K562 (cell line): ENCODE measurements around the gene TP73. TPM values are rescaled to one million over a fixed set of nuclear protein-coding genes. Genes with fewer than 3 reads are reported as not detected.

ENCODE experiments used
- BRD4 ChIP-seq: fragments of 200-600 bp; sonication (generic); IDR thresholded peaks from 2 replicates; pipeline ENCODE4 v1.6.1; 2017; ENCODE audit warnings: inconsistent platforms
- CREBBP ChIP-seq: IDR thresholded peaks from one replicate; pipeline ENCODE4 v1.6.1; 2012; ENCODE audit warnings: low read depth, mild to moderate bottlenecking, control low read depth, inconsistent platforms, low read length
- DMBX1 ChIP-seq: fragments of 250-450 bp; sonication (Bioruptor Pico); IDR thresholded peaks from 2 replicates; pipeline ENCODE4 v1.8.0; 2022; ENCODE audit warnings: inconsistent platforms, mild to moderate bottlenecking, moderate library complexity, borderline replicate concordance
- EHMT2 ChIP-seq: fragments of 450-650 bp; IDR thresholded peaks from 2 replicates; pipeline ENCODE4 v1.6.1; 2018; ENCODE audit warnings: antibody characterized with exemption
- HMG20A ChIP-seq: fragments of 450-650 bp; formaldehyde crosslinking; conservative IDR thresholded peaks from 2 replicates; pipeline ENCODE4 v1.4.0; 2020; ENCODE audit warnings: mild to moderate bottlenecking, mixed read lengths
- ILK ChIP-seq: fragments of 450-650 bp; IDR thresholded peaks from 2 replicates; pipeline ENCODE4 v1.6.1; 2016; ENCODE audit warnings: missing genetic modification characterization, low read depth, mild to moderate bottlenecking, missing compliant biosample characterization, moderate library complexity, borderline replicate concordance
- NFYB ChIP-seq: IDR thresholded peaks from 2 replicates; pipeline ENCODE4 v1.6.1; 2011; ENCODE audit warnings: mild to moderate bottlenecking, moderate library complexity; ENCODE audit not compliant: insufficient read length; ENCODE audit errors: extremely low read depth
- PML ChIP-seq: IDR thresholded peaks from 2 replicates; pipeline ENCODE4 v1.6.1; 2012; ENCODE audit warnings: low read length, inconsistent platforms
- PYGO2 ChIP-seq: fragments of 450-650 bp; IDR thresholded peaks from 2 replicates; pipeline ENCODE4 v1.6.1; 2016; ENCODE audit warnings: mild to moderate bottlenecking, missing genetic modification characterization, moderate library complexity, missing compliant biosample characterization
- RAD21 ChIP-seq, 2 experiments: fragments of 250-450 bp in 1 of 2; fragments of 450-650 bp in 1 of 2; sonication (Bioruptor Pico) in 1 of 2; formaldehyde crosslinking in 1 of 2; IDR thresholded peaks in 1 of 2; conservative IDR thresholded peaks in 1 of 2; 2 replicates each; pipeline versions ENCODE4 v1.4.0 to v1.8.0; 2020 to 2022; ENCODE audit warnings: mild to moderate bottlenecking in 2 of 2, moderate library complexity in 1 of 2
- SMC3 ChIP-seq: conservative IDR thresholded peaks from 2 replicates; pipeline ENCODE4 v1.6.1; 2011; ENCODE audit warnings: low read depth, low read length, improper control_type of control experiment; ENCODE audit not compliant: insufficient read depth
- TAL1 ChIP-seq: fragments of 450-650 bp; IDR thresholded peaks from 2 replicates; pipeline ENCODE4 v1.6.1; 2016; ENCODE audit warnings: mild to moderate bottlenecking
- ZNF124 ChIP-seq: sonication (generic); formaldehyde crosslinking; IDR thresholded peaks from 2 replicates; pipeline ENCODE4 v1.8.1; 2022; ENCODE audit warnings: missing genetic modification reagents
- ZNF444 ChIP-seq: fragments of 250-450 bp; sonication (Bioruptor Pico); IDR thresholded peaks from 2 replicates; pipeline ENCODE4 v1.4.0; 2020; ENCODE audit warnings: mild to moderate bottlenecking, moderate library complexity
- polyA plus RNA-seq, 8 experiments: library from polyadenylated mRNA; depleted of rRNA in 4 of 8; stranded (reverse) in 5 of 8; unstranded in 3 of 8; fragments of >200 nt; fragmentation: Nextera tagmentation in 2 of 8; fragmentation: Illumina TruSeq in 1 of 8; extraction: Ambion mirVana in 2 of 8; extraction: Trizol in 1 of 8; gene quantifications; 2 replicates each; pipeline versions ENCODE4 v1.2.1 to v1.2.3, GENCODE V29; 2011 to 2014; ENCODE audit warnings: inconsistent platforms in 1 of 8, missing spikeins in 1 of 8
- total RNA-seq, 7 experiments: library from RNA; depleted of rRNA in 6 of 7; stranded (reverse); fragments of >200 nt in 6 of 7; fragmentation: Illumina TruSeq in 2 of 7; extraction: Trizol in 2 of 7; gene quantifications; 2 replicates each; pipeline versions ENCODE4 v1.2.1 to v1.2.3, GENCODE V29; 2011 to 2021; ENCODE audit warnings: low replicate concordance in 1 of 7
- TF ChIP-seq, protein P1 (sequence below): sonication (generic); formaldehyde crosslinking; IDR thresholded peaks from 2 replicates; pipeline ENCODE4 v1.8.0; 2022; ENCODE audit warnings: missing genetic modification reagents, mild to moderate bottlenecking, borderline replicate concordance
- TF ChIP-seq, protein P2 (sequence below): sonication (generic); formaldehyde crosslinking; IDR thresholded peaks from 2 replicates; pipeline ENCODE4 v1.8.1; 2023; ENCODE audit warnings: mild to moderate bottlenecking, missing genetic modification reagents
- TF ChIP-seq, protein P3 (sequence below): fragments of 450-650 bp; IDR thresholded peaks from 2 replicates; pipeline ENCODE4 v1.6.1; 2016; ENCODE audit warnings: borderline replicate concordance
- TF ChIP-seq, protein P4 (sequence below): fragments of 450-650 bp; IDR thresholded peaks from 2 replicates; pipeline ENCODE4 v1.6.1; 2016; ENCODE audit warnings: missing biosample characterization, missing genetic modification characterization
- TF ChIP-seq, protein P5 (sequence below): fragments of 250-450 bp; sonication (Bioruptor Pico); IDR thresholded peaks from 2 replicates; pipeline ENCODE4 v1.5.0; 2020; ENCODE audit warnings: mild to moderate bottlenecking

The TP73 gene
- total and polyA plus RNA-seq, 9 of the 15 experiments (the other 6 are each of a cell fraction or from before 2014, with no cell fraction given), result 0.07 to 1.6 (median 0.40) TPM; not detected in 2

DNA sequence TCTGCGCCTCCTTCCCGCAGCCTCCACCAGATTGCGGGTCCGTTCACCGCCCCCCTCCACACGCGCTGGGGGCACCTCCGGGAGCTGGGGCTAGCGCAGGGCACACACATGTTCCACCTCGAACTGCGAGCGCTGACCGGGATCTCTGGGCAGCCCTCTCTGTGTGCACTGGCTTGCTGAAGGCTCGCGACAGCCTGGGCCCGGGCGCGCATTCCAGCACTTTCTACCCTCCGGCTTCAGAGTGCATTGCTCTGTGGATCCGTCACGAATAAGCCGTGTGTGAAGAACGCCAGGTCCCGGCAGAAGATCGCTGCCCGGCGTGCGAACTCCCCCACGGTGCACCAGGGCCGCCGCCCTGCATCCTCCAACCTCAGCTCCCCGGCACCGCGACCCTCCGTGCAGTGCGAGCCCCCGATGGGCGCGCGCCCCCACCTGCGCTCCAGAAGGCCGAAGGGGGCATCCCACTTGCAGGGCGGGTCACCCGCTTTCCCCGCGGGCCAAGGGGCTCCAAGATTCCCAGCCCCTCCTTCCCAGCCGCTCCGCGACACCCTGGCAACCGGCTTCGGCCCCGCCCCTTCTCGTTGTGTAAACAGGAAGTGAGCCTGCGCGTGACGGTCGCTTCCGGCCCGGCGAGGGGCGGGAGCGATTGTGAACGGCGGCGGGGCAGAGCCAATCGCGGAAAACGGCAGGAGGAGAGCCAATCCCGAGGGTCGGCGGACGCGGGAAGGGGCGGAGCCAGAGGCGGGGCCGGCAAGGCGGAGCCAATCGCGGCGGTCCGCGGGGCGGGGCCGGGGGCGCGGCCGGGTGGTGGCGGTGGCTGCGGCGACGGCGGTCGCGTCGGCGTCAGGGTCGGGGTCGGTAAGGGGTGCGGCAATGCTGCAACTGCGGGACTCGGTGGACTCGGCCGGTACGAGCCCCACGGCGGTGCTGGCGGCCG lies 27.8 kb upstream of the TP73 start, which contains the start of gene TPRG1L (continued):
- TF ChIP-seq, protein P1, sequence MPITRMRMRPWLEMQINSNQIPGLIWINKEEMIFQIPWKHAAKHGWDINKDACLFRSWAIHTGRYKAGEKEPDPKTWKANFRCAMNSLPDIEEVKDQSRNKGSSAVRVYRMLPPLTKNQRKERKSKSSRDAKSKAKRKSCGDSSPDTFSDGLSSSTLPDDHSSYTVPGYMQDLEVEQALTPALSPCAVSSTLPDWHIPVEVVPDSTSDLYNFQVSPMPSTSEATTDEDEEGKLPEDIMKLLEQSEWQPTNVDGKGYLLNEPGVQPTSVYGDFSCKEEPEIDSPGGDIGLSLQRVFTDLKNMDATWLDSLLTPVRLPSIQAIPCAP (CRISPR knock-in tag), result no peak
- no peak for TF ChIP-seq ILK (tag)
- TF ChIP-seq HMG20A (CRISPR knock-in tag), result no peak
- no peak for TF ChIP-seq TAL1
- no peak for TF ChIP-seq PYGO2
- TF ChIP-seq, protein P2, sequence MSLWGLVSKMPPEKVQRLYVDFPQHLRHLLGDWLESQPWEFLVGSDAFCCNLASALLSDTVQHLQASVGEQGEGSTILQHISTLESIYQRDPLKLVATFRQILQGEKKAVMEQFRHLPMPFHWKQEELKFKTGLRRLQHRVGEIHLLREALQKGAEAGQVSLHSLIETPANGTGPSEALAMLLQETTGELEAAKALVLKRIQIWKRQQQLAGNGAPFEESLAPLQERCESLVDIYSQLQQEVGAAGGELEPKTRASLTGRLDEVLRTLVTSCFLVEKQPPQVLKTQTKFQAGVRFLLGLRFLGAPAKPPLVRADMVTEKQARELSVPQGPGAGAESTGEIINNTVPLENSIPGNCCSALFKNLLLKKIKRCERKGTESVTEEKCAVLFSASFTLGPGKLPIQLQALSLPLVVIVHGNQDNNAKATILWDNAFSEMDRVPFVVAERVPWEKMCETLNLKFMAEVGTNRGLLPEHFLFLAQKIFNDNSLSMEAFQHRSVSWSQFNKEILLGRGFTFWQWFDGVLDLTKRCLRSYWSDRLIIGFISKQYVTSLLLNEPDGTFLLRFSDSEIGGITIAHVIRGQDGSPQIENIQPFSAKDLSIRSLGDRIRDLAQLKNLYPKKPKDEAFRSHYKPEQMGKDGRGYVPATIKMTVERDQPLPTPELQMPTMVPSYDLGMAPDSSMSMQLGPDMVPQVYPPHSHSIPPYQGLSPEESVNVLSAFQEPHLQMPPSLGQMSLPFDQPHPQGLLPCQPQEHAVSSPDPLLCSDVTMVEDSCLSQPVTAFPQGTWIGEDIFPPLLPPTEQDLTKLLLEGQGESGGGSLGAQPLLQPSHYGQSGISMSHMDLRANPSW (CRISPR knock-in tag), result no peak
- TF ChIP-seq, protein P3, sequence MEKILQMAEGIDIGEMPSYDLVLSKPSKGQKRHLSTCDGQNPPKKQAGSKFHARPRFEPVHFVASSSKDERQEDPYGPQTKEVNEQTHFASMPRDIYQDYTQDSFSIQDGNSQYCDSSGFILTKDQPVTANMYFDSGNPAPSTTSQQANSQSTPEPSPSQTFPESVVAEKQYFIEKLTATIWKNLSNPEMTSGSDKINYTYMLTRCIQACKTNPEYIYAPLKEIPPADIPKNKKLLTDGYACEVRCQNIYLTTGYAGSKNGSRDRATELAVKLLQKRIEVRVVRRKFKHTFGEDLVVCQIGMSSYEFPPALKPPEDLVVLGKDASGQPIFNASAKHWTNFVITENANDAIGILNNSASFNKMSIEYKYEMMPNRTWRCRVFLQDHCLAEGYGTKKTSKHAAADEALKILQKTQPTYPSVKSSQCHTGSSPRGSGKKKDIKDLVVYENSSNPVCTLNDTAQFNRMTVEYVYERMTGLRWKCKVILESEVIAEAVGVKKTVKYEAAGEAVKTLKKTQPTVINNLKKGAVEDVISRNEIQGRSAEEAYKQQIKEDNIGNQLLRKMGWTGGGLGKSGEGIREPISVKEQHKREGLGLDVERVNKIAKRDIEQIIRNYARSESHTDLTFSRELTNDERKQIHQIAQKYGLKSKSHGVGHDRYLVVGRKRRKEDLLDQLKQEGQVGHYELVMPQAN, result peak; percentile 71; the same call in 1 of the 2 replicates
- TF ChIP-seq NFYB, result peak; percentile 88
- TF ChIP-seq SMC3, result no peak
- TF ChIP-seq EHMT2, result no peak
- TF ChIP-seq, protein P4, sequence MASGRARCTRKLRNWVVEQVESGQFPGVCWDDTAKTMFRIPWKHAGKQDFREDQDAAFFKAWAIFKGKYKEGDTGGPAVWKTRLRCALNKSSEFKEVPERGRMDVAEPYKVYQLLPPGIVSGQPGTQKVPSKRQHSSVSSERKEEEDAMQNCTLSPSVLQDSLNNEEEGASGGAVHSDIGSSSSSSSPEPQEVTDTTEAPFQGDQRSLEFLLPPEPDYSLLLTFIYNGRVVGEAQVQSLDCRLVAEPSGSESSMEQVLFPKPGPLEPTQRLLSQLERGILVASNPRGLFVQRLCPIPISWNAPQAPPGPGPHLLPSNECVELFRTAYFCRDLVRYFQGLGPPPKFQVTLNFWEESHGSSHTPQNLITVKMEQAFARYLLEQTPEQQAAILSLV (tag), result no peak
- TF ChIP-seq BRD4, result no peak
- TF ChIP-seq ZNF444 (CRISPR knock-in tag), result no peak
- TF ChIP-seq RAD21 (CRISPR knock-in tag; conservative IDR thresholded peaks at IDR 0.05 in 1 of 2, IDR thresholded peaks at IDR 0.05 in 1 of 2), result no peak
- TF ChIP-seq CREBBP, result no peak
- TF ChIP-seq, protein P5, sequence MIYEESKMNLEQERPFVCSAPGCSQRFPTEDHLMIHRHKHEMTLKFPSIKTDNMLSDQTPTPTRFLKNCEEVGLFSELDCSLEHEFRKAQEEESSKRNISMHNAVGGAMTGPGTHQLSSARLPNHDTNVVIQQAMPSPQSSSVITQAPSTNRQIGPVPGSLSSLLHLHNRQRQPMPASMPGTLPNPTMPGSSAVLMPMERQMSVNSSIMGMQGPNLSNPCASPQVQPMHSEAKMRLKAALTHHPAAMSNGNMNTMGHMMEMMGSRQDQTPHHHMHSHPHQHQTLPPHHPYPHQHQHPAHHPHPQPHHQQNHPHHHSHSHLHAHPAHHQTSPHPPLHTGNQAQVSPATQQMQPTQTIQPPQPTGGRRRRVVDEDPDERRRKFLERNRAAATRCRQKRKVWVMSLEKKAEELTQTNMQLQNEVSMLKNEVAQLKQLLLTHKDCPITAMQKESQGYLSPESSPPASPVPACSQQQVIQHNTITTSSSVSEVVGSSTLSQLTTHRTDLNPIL (CRISPR knock-in tag), result no peak
- no peak for TF ChIP-seq PML
- no peak for TF ChIP-seq ZNF124 (CRISPR knock-in tag)
- no peak for TF ChIP-seq DMBX1 (CRISPR knock-in tag)
